ENCODE measurements around the gene HBM.
"Not testable (repeated sequence)": the region's sequence is repeated elsewhere in the genome, so short reads cannot be mapped to it uniquely, and the experiment has no call there.

The HBM gene

DNA sequence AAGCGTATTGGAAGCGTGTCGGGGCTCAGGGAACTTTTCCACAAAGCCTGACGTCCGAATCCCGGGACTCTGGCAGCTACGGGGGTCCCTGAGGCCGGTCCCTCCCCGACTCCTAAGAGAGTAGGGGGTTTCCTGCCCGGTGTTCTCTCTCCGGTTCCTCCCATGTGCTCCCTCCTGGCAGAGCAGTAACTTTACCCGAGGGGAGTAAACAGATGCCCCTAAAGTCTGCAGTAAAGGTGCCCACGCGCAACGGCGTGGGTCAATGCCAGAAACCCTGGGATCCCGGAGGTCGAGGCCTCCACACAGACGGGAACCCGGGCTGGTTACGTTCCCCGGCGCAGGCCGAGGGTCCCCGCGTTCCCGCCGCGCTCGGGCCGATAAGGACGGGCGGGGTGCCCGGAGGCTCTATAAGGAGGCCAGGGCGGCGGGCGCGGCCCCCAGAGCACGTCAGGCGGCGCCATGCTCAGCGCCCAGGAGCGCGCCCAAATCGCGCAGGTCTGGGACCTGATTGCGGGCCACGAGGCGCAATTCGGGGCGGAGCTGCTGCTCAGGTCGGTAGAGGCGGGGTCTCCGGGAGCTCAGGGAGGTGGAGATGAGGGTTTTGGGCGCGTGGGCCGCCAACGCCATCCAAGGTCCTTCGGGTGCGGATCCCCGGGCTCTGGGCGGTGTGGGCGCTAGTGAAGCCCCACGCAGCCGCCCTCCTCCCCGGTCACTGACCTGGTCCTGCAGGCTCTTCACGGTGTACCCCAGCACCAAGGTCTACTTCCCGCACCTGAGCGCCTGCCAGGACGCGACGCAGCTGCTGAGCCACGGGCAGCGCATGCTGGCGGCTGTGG is at the start of gene HBM:
Gene HBM (plus strand): TSS at position 440 of the 836 bp plus-strand sequence. CDS start 20 bp downstream, at position 460.
- DNase-seq: no peak

GRCh38 chr16:116015-116414 is 49.8 kb upstream of the HBM start:
- no peak for DNase-seq

DNA sequence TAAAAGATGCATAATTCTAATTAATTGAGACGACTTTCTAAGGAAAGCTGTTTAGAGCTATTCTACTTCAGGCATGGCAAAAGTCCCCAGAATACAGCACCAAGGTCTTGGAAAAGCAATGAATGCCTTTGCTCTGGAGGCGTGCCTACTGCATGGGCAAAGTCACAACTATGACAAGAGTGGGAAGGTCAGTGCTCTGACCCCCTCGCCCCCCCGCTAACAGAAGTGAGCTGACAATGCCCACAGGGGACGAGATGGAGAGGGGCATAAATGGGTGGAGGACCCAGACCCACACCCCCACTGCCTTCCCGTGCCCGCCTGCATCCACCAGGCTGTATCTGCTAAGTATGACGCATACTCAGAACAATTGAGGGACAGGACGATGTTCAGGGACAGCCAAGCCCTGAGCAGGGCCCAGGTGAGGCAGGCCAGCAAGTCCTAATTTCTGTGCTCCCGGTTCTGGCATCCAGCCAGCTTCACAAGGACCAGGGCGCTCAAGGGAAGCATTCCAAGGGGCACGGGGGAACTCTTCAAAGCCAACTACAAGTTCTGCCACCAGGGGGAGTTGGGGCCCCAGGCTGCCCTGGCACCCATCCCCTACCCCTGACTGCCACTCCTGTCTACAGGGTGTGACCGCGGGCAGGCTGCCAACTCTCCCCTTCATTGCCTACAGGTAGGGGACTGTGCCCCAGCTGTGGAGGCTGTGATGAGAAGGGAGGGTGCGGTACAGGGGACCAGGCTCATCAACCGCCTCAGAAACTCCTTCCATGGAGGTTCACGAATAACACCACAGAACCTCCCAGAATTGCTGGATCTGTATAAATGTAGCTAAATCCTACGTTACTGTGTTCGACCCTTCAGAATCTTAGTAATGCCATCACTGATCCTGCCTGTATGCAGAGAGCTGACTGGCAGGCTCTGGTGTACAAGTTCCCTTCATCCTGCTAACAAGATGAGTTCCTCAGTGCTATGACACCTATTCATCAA is 48.1 kb upstream of the HBM start:
- DNase-seq: peak; percentile 47

- no peak for DNase-seq
Observed at GRCh38 chr16:118857-119256, 46.9 kb upstream of the HBM start.

DNA sequence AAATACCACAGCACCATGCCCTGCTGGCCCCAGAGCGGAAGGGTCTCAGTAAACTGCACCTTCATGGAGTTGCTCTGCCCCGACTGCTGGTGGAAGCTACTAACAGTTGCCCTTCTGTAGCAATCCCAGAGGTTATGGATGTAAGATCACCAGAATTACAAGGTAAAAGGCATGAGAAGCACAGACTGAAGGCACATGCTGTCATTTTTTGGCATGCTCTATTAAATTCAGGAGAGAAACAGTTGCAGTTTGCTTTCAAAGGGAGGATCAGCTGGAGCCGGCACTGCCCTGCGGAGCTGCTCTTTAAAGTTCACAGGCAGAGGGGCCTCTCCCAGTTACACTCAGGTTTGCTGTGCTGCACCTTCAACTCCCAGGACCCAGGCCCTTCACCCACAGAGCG is 46.5 kb upstream of the HBM start:
- no peak for DNase-seq

DNA sequence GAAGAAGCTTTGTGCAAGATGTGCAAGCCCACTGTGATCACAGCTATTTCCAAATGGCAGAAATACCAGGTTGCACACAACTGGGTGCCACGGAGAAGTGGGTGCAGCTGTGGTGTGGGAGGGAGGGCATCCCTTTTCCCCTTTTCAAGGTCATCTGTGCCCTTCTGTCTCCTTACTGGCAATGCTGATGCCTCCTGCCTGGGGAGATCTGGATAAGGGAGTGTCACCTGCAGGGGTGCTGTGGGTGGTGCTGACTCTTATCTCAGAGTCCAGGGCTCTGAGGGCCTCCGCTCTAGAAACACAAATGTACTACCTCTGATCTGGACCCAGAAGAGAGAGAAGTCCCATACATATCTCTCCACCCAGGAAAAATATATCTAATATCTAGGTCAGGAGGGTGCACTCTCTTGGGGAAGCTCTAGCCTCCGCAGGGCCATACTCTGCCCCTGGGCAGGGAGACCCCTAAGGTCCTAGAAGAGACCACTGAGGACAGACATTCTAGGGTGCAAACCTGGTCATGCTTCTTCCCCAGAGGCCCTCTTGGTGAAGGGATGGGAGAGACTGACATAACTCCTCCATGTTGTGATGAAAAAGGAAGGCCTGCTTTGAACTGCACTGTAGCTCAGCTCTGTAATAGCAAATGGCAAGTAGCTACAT is 45.8 kb upstream of the HBM start:
- DNase-seq: no peak

GRCh38 chr16:120756-121155 is 45.0 kb upstream of the HBM start:
- DNase-seq: no peak

DNA sequence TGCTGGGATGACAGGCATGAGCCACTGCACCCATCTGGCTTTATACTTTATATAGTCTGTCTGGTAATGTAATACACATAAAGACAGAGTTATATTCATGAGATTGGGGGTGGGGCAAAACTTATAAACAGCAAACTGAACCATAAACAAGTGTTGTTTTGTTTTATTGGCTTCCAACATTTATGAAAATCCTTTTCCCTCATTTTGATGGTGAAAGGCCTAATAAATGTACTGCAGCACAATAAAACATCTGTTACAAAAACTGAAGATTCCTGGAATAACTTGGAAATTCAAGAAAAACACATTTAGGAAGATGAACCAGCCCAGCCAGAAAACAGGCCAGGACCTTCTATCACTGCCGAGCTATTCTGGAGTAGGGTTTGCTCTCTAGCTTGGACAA is 43.4 kb upstream of the HBM start:
- DNase-seq: no peak

GRCh38 chr16:123558-124350 is 42.0 kb upstream of the HBM start:
- not testable (repeated sequence) for DNase-seq

DNA sequence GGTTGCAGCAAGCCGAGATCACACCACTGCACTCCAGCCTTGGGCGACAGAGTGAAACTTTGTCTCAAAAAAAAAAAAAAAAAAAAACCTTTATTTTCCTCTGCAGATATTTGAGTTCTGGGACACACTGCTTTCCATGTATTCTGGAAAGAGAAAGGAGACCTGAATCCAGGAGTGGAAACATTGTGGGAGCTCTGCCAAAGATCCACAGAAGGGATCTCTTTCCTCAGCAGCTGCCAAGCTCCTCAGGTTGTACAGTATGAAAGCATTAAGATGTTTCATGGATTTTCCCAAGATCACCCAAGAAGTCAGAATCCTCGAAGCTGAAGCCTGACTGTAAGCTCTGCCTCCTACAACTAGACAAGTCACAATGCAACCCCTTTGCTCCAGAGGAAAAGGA is 40.8 kb upstream of the HBM start:
- DNase-seq: no peak

DNA sequence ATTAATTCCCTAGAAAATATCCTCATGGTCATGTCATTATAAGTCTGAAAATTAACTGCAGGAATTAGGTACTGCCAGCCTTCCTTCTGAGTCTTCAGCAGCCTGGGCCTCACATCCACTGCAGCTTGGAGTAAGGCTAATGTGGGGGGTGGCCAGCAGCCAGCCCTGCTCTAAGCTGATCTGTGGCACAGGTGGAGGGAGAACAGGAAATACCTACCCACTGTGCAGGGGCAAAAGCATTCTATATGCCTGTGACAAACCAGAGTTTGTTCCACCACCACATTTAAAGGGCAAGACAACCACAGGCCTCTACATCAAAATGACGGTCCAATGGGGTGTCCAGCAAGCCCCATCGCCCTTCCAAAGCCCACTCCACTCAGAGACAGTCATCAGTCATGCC is 36.7 kb upstream of the HBM start:
- no peak for DNase-seq

- no peak for DNase-seq
Observed at GRCh38 chr16:130533-131173, 35.1 kb upstream of the HBM start.

DNA sequence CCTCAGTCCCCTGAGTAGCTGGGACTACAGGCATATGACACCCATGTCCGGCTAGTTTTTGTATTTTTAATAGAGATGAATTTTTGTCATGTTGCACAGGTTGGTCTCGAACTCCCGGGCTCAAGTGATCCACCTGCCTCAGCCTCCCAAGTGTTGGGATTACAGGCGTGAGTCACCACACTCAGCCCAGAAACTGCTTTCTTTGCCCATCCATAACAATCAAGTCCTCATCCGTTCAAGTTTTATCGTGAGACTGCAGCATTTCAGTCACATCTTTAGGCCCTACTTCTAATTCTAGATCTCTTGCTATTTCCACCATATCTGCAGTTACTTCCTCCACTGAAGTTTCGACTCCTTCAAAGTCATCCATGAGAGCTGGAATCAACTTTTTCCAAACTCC is 33.7 kb upstream of the HBM start:
- no peak for DNase-seq

DNA sequence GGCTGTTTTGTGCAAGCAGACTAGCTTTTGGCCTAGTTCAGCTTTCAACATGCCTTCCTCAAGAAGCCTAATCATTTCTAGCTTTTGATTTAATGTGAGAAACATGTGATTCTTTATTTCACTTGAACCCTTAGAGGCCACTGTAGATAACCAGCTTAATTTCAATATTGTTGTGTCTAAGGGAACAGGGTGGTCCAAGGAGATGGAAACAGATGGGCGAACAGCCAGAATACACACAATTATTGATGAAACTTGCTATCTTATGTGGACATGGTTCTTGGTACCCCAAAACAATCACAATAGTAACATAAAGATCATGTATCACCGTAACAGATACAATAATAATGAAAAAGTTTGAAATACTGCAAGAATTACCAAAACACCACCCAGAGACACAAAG is 32.1 kb upstream of the HBM start:
- DNase-seq: no peak

- DNase-seq: no peak
Observed at GRCh38 chr16:138049-138417, 27.7 kb upstream of the HBM start.

GRCh38 chr16:140175-140857 is 25.5 kb upstream of the HBM start:
- no peak for DNase-seq

DNA sequence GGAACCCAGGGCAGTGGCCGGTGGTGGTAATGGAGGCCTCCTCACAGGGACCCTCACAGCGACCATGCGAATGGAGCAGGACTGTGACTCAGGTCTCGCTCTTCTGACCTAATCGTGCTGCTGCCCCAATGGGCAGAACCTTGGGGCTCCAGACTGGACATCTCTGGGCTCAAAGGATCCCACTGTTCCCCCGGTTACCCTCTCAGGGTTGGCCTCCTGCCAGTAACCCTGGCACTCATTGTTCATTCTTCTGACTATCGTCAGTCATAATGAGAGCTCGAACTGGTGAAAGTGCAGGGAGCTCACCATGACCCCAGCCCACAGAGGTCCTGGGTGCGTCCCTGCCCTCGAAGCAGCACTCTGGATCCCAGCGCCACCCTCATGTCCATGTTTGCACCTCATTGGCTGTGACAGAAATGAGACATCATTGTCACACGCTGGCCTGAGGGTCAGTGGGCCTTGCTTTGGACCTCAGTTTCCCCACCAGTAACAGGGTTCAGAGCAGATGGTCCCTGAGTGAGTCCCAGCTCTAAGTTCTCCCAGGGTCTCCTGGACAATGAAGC is 23.3 kb upstream of the HBM start:
- no peak for DNase-seq

DNA sequence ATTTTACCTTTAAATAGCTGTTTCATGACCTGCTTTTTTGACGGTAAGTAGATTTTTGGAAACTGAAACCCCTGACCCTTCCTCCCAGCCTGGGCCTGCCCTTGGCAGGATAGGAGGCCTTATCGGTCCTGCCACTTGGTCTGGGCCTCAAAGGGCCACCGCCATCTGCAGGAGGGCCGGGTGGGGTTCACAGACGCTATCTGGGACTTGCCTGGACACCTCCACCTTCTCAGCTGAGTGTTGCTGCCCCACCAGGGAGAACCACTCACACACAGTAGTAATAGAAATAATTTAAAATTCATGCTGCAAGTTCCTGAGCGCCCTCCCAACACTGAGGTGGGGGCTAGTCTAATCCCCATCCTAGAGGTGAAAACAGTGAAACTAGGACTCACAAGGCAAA is 22.7 kb upstream of the HBM start:
- no peak for DNase-seq

- no peak for DNase-seq
Observed at GRCh38 chr16:143456-143855, 22.3 kb upstream of the HBM start.

GRCh38 chr16:144797-145252 is 21.0 kb upstream of the HBM start:
- DNase-seq: no peak

DNA sequence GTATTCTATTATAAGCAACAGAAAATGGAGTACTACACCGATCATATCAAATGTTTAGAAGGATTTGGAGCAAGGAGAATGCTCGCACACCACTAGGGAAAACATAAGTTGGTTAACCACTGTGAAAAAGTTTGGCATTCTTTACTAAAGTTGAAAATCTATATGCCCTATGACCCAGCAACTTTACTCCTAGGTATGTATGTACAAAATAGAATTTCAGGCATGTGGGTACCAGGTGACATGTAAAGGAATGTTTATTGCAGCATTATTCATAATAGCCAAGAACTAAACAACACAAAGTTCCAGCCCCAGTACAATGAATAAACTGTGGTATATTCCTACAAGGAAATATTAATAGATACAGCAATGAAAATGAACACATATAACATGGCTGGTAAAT is 19.1 kb upstream of the HBM start:
- DNase-seq: no peak
